ENCODE results near the gene MRAS. TPM values are rescaled to one million over a fixed set of nuclear protein-coding genes. Genes with fewer than 3 reads are reported as not detected.

The MRAS gene
- total RNA-seq, 1 experiment from 2014 or later: 2.4 TPM

DNA sequence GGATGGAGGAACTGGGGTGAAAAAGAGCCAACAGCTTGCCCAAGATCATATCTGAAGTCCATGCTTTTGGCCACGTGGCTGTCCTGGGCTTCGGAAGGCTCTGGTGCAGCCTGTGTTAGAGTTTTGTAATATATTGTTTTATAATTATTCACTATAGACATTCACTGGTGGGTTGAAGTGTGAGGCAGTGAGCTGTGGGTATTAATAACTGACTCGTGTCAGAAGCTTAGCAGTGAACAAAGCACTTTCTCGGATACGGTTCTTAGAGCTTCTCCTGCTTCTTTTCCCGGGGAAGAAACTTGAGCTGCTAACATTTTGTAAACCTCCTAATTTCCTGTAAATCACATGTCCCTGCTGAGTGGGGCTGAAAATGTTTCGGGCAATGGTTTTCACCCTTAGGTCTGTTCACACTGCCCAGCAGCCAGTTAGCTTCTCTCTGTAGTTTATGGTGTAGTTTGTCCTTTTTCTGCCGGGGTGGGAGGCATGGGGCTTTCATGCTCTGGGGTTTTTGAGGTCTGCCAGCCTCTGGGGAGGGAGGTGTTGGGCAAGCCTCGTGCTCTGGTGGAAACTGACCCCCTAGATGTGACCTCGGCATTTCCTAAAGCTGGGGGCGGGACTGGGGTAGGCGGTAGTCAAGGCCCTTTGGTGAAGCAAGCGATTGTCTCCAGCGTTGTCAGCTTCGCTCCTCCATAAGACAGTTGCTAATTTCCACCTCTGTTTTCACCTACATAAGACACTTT is 1.7 kb downstream of the MRAS start:
- intact Hi-C loops (cut with micrococcal nuclease; ENCODE audit: unreplicated experiment): no loop called here
- BruUV-seq (replicated peaks): no TSS peak

DNA sequence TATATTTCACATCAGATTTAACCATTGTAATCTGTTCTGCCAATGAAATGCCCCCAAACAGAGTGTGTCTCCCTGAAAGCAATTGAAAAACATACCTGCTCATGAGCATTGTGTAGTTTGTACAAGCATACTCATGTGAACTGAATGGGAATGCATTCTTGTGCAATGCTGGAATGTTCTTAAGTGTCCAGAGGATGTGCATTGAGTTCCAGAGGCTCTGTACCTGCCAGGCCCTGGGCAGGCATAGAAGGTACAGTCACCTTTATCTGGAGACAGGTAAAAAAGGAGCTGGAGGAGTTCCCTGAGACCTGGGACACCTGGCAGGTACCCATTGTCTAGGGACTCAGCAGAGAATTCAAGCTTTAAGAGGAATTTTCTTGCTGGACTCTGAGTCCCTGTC is 2.8 kb downstream of the MRAS start:
- H4K20me1 ChIP-seq (ENCODE audit: insufficient read depth): no peaks in the 10 kb centered on the region
- ChIA-PET CTCF (interaction anchor here (0.6 kb wide), 1 partner anchor 25 kb away, joined by 3 read pairs; no protein-coding TSS in a partner anchor), POLR2A (ENCODE audit: unreplicated experiment) (no interaction called here)
- H3K4me3 ChIP-seq: no peak overlapping the region
- H3K4me1 ChIP-seq (replicated peaks; ENCODE audit: insufficient read depth): no peaks in the 10 kb centered on the region
- H3K79me2 ChIP-seq (ENCODE audit: low read depth): no peaks in the 10 kb centered on the region
- no peaks in the 10 kb centered on the region for H3K9me2 ChIP-seq (ENCODE audit: insufficient read depth)
- no peaks in the 10 kb centered on the region for H3K36me3 ChIP-seq (ENCODE audit: low read depth)
- no peak overlapping the region for H3K27ac ChIP-seq
- H3F3A ChIP-seq (ENCODE audit: insufficient read depth, low read depth): peaks cover 6% of the 10 kb centered on the region; the same call in 1 of the 2 replicates
- DNase-seq: no peak
- H3K4me2 ChIP-seq: no peak overlapping the region
- no peaks in the 10 kb centered on the region for H3K9me3 ChIP-seq (ENCODE audit: insufficient read depth, low read depth)
- intact Hi-C loops (cut with micrococcal nuclease; ENCODE audit: unreplicated experiment): no loop called here
- TF ChIP-seq EZH2 (IDR thresholded peaks at IDR 0.05; ENCODE audit: low read depth): no peak
- TF ChIP-seq, protein P1, sequence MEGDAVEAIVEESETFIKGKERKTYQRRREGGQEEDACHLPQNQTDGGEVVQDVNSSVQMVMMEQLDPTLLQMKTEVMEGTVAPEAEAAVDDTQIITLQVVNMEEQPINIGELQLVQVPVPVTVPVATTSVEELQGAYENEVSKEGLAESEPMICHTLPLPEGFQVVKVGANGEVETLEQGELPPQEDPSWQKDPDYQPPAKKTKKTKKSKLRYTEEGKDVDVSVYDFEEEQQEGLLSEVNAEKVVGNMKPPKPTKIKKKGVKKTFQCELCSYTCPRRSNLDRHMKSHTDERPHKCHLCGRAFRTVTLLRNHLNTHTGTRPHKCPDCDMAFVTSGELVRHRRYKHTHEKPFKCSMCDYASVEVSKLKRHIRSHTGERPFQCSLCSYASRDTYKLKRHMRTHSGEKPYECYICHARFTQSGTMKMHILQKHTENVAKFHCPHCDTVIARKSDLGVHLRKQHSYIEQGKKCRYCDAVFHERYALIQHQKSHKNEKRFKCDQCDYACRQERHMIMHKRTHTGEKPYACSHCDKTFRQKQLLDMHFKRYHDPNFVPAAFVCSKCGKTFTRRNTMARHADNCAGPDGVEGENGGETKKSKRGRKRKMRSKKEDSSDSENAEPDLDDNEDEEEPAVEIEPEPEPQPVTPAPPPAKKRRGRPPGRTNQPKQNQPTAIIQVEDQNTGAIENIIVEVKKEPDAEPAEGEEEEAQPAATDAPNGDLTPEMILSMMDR (conservative IDR thresholded peaks at IDR 0.05): no peak
- no TSS peak for BruUV-seq (replicated peaks)
- H2AFZ ChIP-seq: no peak overlapping the region
- peaks cover 3% of the 10 kb centered on the region; the same call in 1 of the 2 replicates for H3K27me3 ChIP-seq (ENCODE audit: insufficient read depth, low read depth)

More for the DNA sequence above, 1.7 kb downstream of the MRAS start:
- Histone ChIP-seq H3K36me3 (ENCODE audit: low read depth) (no peaks in the 10 kb centered on the region), H3F3A (ENCODE audit: insufficient read depth, low read depth) (peaks cover 6% of the 10 kb centered on the region; the same call in 1 of the 2 replicates), H3K27ac (no peak overlapping the region), H2AFZ (no peak overlapping the region), H3K79me2 (ENCODE audit: low read depth) (no peaks in the 10 kb centered on the region), H3K4me1 (replicated peaks; ENCODE audit: insufficient read depth) (no peaks in the 10 kb centered on the region), H3K9me3 (ENCODE audit: insufficient read depth, low read depth) (no peaks in the 10 kb centered on the region), H3K4me3 (no peak overlapping the region), H3K27me3 (ENCODE audit: insufficient read depth, low read depth) (peaks cover 3% of the 10 kb centered on the region; the same call in 1 of the 2 replicates), H3K9me2 (ENCODE audit: insufficient read depth) (no peaks in the 10 kb centered on the region), H4K20me1 (ENCODE audit: insufficient read depth) (no peaks in the 10 kb centered on the region), H3K4me2 (no peak overlapping the region)
- no peak for DNase-seq
- TF ChIP-seq, protein P1 (conservative IDR thresholded peaks at IDR 0.05): no peak
- TF ChIP-seq EZH2 (IDR thresholded peaks at IDR 0.05; ENCODE audit: low read depth): no peak
- POLR2A ChIA-PET (ENCODE audit: unreplicated experiment): interaction anchor here (0.6 to 0.7 kb wide), 2 partner anchors 175 to 345 kb away, joined by 4 to 19 read pairs; partner anchors contain the start of gene DBR1
- CTCF ChIA-PET: interaction anchor here (0.6 kb wide), 2 partner anchors 41 to 44 kb away, joined by 5 to 10 read pairs; no protein-coding TSS in a partner anchor

DNA sequence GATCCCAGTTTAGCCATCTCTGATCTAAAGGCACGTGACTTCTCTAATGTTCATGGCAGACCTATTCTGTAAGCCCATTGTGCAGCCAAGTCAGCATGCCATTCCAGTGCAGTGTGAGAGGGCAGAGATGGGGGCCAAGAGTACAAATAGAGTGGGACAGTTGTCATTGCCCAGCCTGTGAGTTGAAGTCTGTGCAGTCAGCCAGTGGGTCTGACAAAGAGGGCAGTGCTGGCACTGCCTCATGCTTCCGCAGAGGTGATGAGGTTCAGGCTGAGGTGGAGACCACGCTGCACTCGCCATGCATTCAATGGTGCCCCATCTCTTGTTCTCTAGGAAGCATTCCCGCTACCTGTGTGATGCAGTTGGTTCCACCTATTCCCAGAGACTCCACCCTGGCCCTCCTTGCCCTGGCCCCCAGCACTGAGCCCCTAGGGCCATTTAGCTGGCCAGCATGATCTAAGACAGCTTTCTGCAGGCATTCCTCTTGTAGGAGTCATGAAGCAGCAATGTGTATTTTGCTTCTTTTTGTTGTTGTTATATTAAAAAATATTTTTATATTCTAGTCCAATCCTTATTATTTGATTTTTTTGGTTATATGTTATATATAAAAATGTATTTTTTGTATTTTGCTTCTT is 3.7 kb downstream of the MRAS start:
- no peaks in the 10 kb centered on the region for H3K36me3 ChIP-seq (ENCODE audit: low read depth)
- TF ChIP-seq, protein P1 (conservative IDR thresholded peaks at IDR 0.05): no peak
- no peak for TF ChIP-seq EZH2 (IDR thresholded peaks at IDR 0.05; ENCODE audit: low read depth)
- H2AFZ ChIP-seq: no peak overlapping the region
- CTCF ChIA-PET: no interaction called here
- no peaks in the 10 kb centered on the region for H3K79me2 ChIP-seq (ENCODE audit: low read depth)
- H3K27me3 ChIP-seq (ENCODE audit: insufficient read depth, low read depth): peaks cover 3% of the 10 kb centered on the region; the same call in 1 of the 2 replicates
- H4K20me1 ChIP-seq (ENCODE audit: insufficient read depth): no peaks in the 10 kb centered on the region
- no TSS peak for BruUV-seq (replicated peaks)
- intact Hi-C loops (cut with micrococcal nuclease; ENCODE audit: unreplicated experiment): no loop called here
- peaks cover 6% of the 10 kb centered on the region; the same call in 1 of the 2 replicates for H3F3A ChIP-seq (ENCODE audit: insufficient read depth, low read depth)
- H3K9me2 ChIP-seq (ENCODE audit: insufficient read depth): no peaks in the 10 kb centered on the region
- no peak overlapping the region for H3K4me2 ChIP-seq
- no peak for DNase-seq
- H3K27ac ChIP-seq: no peak overlapping the region
- no peaks in the 10 kb centered on the region for H3K9me3 ChIP-seq (ENCODE audit: insufficient read depth, low read depth)
- no peaks in the 10 kb centered on the region for H3K4me1 ChIP-seq (replicated peaks; ENCODE audit: insufficient read depth)
- POLR2A ChIA-PET (ENCODE audit: unreplicated experiment): no interaction called here
- H3K4me3 ChIP-seq: no peak overlapping the region
